Measurements from ENCODE around the gene ZKSCAN5. TPM values are rescaled to one million over a fixed set of nuclear protein-coding genes. Genes with fewer than 3 reads are reported as not detected.
A peak's percentile ranks its signal among the peaks of the same experiment; 100 is the strongest.

Gene ZKSCAN5
- total RNA-seq, 1 experiment from 2014 or later: 13.2 TPM

DNA sequence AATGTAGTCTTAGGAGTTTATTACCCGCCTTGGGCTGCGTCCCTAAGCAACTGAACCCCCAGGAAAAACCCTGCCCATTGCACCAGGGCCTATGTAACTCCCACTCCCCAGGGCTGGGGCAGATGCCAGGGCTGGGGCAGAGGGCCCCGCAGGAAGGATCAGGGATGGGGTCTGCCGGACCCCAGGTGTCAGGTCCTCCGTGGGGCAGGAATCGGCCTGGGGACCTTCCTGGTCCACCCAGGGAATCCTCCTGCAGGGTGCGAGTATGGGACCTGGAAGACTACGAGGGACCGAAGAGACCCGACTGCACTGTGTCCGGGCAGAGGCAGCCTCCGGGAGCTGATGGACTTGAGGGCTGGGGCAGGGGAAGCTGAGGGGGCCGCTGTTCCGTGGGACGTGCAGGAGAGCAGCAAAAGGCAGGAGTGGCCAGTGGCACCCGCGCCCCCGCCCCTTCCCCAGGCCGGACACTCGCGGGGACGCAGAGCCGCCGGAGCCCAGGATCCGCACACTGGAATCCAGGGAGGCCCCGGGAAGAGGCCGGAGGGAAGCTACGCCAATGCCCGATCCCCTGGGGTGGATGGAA, 36.0 kb upstream of the ZKSCAN5 start:
- no peak for DNase-seq
- no TSS peak for BruUV-seq (replicated peaks)
- no peaks in the 10 kb centered on the region; the same call in 1 of the 2 replicates for H4K20me1 ChIP-seq (ENCODE audit: insufficient read depth)
- ChIA-PET CTCF (no interaction called here), POLR2A (ENCODE audit: unreplicated experiment) (no interaction called here)
- H3K9me3 ChIP-seq (ENCODE audit: insufficient read depth, low read depth): no peaks in the 10 kb centered on the region
- 0 out of 2 replicates have a peak, but pooled peaks cover 5% of the 10 kb centered on the region for H3K36me3 ChIP-seq (ENCODE audit: low read depth)
- no peak overlapping the region for H3K4me3 ChIP-seq
- no peak overlapping the region for H2AFZ ChIP-seq
- no peak overlapping the region for H3K4me2 ChIP-seq
- H3K27ac ChIP-seq: no peak overlapping the region
- H3K4me1 ChIP-seq (replicated peaks; ENCODE audit: insufficient read depth): peaks cover 16% of the 10 kb centered on the region
- intact Hi-C loops (cut with micrococcal nuclease; ENCODE audit: unreplicated experiment): no loop called here
- TF ChIP-seq, protein P1, sequence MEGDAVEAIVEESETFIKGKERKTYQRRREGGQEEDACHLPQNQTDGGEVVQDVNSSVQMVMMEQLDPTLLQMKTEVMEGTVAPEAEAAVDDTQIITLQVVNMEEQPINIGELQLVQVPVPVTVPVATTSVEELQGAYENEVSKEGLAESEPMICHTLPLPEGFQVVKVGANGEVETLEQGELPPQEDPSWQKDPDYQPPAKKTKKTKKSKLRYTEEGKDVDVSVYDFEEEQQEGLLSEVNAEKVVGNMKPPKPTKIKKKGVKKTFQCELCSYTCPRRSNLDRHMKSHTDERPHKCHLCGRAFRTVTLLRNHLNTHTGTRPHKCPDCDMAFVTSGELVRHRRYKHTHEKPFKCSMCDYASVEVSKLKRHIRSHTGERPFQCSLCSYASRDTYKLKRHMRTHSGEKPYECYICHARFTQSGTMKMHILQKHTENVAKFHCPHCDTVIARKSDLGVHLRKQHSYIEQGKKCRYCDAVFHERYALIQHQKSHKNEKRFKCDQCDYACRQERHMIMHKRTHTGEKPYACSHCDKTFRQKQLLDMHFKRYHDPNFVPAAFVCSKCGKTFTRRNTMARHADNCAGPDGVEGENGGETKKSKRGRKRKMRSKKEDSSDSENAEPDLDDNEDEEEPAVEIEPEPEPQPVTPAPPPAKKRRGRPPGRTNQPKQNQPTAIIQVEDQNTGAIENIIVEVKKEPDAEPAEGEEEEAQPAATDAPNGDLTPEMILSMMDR (conservative IDR thresholded peaks at IDR 0.05): no peak
- TF ChIP-seq EZH2 (IDR thresholded peaks at IDR 0.05; ENCODE audit: low read depth): no peak
- peaks cover 37% of the 10 kb centered on the region for H3K79me2 ChIP-seq (ENCODE audit: low read depth)
- no peaks in the 10 kb centered on the region for H3K9me2 ChIP-seq (ENCODE audit: insufficient read depth)
- H3K27me3 ChIP-seq (ENCODE audit: insufficient read depth, low read depth): no peaks in the 10 kb centered on the region
- peaks cover 18% of the 10 kb centered on the region for H3F3A ChIP-seq (ENCODE audit: insufficient read depth, low read depth)

DNA sequence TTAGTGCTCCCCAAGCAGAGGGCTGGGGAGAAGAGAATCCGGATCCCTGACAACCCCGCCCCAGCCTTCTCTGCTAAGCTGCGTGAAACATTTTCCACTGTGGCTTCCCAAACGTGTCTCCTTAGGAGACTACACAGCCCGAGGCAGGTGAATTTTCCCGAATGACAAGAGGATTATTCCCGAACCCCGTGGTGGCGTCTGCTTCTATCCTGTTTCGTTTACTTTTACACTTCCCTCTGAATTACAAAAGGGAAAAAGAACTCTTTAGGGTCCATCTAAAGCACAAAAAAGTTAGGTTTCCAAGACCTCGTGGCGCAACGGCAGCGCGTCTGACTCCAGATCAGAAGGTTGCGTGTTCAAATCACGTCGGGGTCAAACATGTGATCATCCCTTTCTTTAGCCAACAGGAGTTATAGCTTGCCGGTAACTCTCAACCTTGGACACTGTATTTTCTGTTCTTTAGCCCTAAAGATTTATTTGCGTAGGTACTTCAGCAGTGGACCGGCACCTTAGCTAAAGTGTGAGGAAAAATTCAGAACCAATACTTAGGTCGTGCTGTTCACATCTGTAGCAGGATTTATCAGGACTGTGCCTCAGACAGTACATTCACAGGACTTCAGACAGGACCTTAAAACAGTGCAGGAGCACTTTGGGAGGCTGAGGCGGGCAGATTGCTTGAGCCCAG, 34.9 kb upstream of the ZKSCAN5 start:
- peaks cover 37% of the 10 kb centered on the region for H3K79me2 ChIP-seq (ENCODE audit: low read depth)

DNA sequence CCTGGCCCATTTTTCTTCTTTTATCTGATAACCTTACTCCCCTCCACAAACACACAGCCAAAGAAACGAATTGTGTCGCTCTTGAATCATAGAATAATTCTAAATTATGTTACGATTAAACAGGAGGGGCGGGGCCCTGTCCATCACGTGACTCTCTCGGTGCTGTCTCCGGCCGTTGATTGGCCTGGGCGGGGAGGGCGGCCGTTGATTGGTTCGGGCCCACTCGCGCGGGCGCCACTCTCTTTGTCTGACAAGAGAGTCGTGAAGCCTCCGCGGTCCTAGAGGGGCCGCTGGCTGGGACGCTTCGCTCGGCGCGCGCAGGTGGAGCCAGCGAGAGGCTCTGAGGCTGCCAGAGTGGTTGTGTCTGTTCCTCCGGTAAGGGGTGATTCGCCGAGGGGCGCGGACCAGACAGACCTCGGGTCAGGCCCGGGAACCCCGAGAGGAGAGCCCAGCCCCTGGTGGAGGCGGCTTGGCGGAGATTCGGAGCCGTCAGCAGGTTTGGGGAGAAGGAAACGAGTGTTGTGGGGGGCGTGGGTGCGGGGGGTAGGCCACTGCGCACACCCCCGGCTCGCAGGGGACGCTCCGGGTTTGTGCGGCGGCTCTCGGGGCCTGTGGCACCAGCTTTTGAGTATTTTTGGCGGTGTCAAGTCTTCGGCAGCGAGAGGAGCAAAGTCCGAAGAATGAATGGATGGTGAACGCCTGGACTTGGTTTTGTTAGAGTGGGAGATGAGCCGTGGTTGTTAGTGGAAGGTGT, 31.7 kb upstream of the ZKSCAN5 start, which contains the start of gene ZNF789:
TSS of gene ZNF789 (plus strand) at position 330 of the 754 bp plus-strand sequence. CDS start 3,567 bp downstream, outside the sequence.
- ChIA-PET CTCF (interaction anchor here (0.9 kb wide), 1 partner anchor 27 kb away, joined by 3 read pairs; the partner anchor contains the start of gene ZNF394), POLR2A (ENCODE audit: unreplicated experiment) (interaction anchor here (0.6 to 0.7 kb wide), 3 partner anchors 28 to 345 kb away, joined by 3 to 6 read pairs (median 4); no protein-coding TSS in a partner anchor)
- Histone ChIP-seq H3K4me1 (replicated peaks; ENCODE audit: insufficient read depth) (peaks cover 10% of the 10 kb centered on the region), H3K79me2 (ENCODE audit: low read depth) (peaks cover 47% of the 10 kb centered on the region), H3K27ac (peak within 1 kb of the TSS; percentile 89), H3K27me3 (ENCODE audit: insufficient read depth, low read depth) (no peaks in the 10 kb centered on the region), H3K4me3 (peak within 1 kb of the TSS; percentile 76), H3F3A (ENCODE audit: insufficient read depth, low read depth) (peaks cover 18% of the 10 kb centered on the region), H3K9me2 (ENCODE audit: insufficient read depth) (no peaks in the 10 kb centered on the region), H3K4me2 (peak within 1 kb of the TSS; percentile 89), H2AFZ (peak within 1 kb of the TSS; percentile 94), H3K9me3 (ENCODE audit: insufficient read depth, low read depth) (no peaks in the 10 kb centered on the region), H3K36me3 (ENCODE audit: low read depth) (no peaks in the 10 kb centered on the region; the same call in 1 of the 2 replicates), H4K20me1 (ENCODE audit: insufficient read depth) (no peaks in the 10 kb centered on the region; the same call in 1 of the 2 replicates)
- DNase-seq: peak; percentile 91 to 99
- TF ChIP-seq EZH2 (IDR thresholded peaks at IDR 0.05; ENCODE audit: low read depth): no peak
- TF ChIP-seq, protein P1 (conservative IDR thresholded peaks at IDR 0.05): no peak
- BruUV-seq (replicated peaks): no TSS peak
- intact Hi-C loops (cut with micrococcal nuclease; ENCODE audit: unreplicated experiment): loop anchor here (1.0 kb wide), 3 partner anchors 28 to 64 kb away; partner anchors contain the start of genes BUD31, PDAP1 and ZNF394

More for the DNA sequence above, 34.9 kb upstream of the ZKSCAN5 start:
- no peak overlapping the region for H3K27ac ChIP-seq
- H3K4me2 ChIP-seq: no peak overlapping the region
- H3K9me2 ChIP-seq (ENCODE audit: insufficient read depth): no peaks in the 10 kb centered on the region
- H3K27me3 ChIP-seq (ENCODE audit: insufficient read depth, low read depth): no peaks in the 10 kb centered on the region
- CTCF ChIA-PET: no interaction called here
- H3K36me3 ChIP-seq (ENCODE audit: low read depth): no peaks in the 10 kb centered on the region
- H4K20me1 ChIP-seq (ENCODE audit: insufficient read depth): no peaks in the 10 kb centered on the region
- H3K4me1 ChIP-seq (replicated peaks; ENCODE audit: insufficient read depth): peaks cover 21% of the 10 kb centered on the region
- no peak for DNase-seq
- POLR2A ChIA-PET (ENCODE audit: unreplicated experiment): interaction anchor here (0.6 kb wide), 1 partner anchor 83 kb away, joined by 3 read pairs; no protein-coding TSS in a partner anchor
- H3K4me3 ChIP-seq: no peak overlapping the region
- BruUV-seq (replicated peaks): no TSS peak
- no peak overlapping the region for H2AFZ ChIP-seq
- peaks cover 18% of the 10 kb centered on the region for H3F3A ChIP-seq (ENCODE audit: insufficient read depth, low read depth)
- no peaks in the 10 kb centered on the region for H3K9me3 ChIP-seq (ENCODE audit: insufficient read depth, low read depth)
- intact Hi-C loops (cut with micrococcal nuclease; ENCODE audit: unreplicated experiment): no loop called here
- TF ChIP-seq, protein P1 (conservative IDR thresholded peaks at IDR 0.05): no peak
- no peak for TF ChIP-seq EZH2 (IDR thresholded peaks at IDR 0.05; ENCODE audit: low read depth)
